Endothelial cell of umbilical vein (primary cell): ENCODE data around the gene KIR3DL1. TPM values are rescaled to one million over a fixed set of nuclear protein-coding genes. Genes with fewer than 3 reads are reported as not detected.

Experiments
- BruUV-seq: library from RNA; stranded (reverse); fragments of 400-500 nt; replicated peaks from 2 replicates; lab custom pipeline; 2021; lab: Mats Ljungman, UMichigan
- CTCF ChIA-PET: fragments of 300-600, 350-600 bp; sonication (Branson Sonifier 250); formaldehyde crosslinking; loops from one replicate; lab custom pipeline; 2021; ENCODE audit warnings: antibody characterized with exemption, inconsistent platforms; lab: Charles Lee
- POLR2A ChIA-PET: fragments of 300-600, 350-600 bp; sonication (Branson Sonifier 250); formaldehyde crosslinking; loops from one replicate; lab custom pipeline; 2021; ENCODE audit warnings: antibody characterized with exemption, inconsistent platforms; lab: Charles Lee
- DNase-seq: peaks from one replicate; pipeline ENCODE4 v3.0.0-alpha.2; 2011; ENCODE audit warnings: low read depth, low spot score
- FAIRE-seq: peaks from 2 replicates; lab custom pipeline; 2011; peaks lifted over from hg19 to GRCh38; lab: Jason Lieb, UNC
- H2AFZ ChIP-seq: 2 replicates; pipeline ENCODE4 v1.6.0; 2012; ENCODE audit warnings: low read depth, low read length, control low read depth, inconsistent platforms
- H3K27ac ChIP-seq: 2 replicates; pipeline ENCODE4 v1.5.1; 2011; ENCODE audit warnings: low read depth, mild to moderate bottlenecking, control low read depth, low read length, moderate library complexity; ENCODE audit not compliant: insufficient read depth
- H3K27me3 ChIP-seq, 2 experiments: 2 replicates each; pipeline versions ENCODE4 v1.6.0 to v1.6.1; 2011; ENCODE audit warnings: low read length in 2 of 2, mixed read lengths in 1 of 2; ENCODE audit not compliant: control insufficient read depth in 2 of 2, insufficient read depth in 2 of 2
- H3K36me3 ChIP-seq, 2 experiments: 2 replicates in 1 of 2; 3 replicates in 1 of 2; pipeline ENCODE4 v1.5.1; 2011; ENCODE audit warnings: low read length in 2 of 2, mild to moderate bottlenecking in 1 of 2, moderate library complexity in 1 of 2; ENCODE audit not compliant: control insufficient read depth in 2 of 2, insufficient read depth in 2 of 2; ENCODE audit errors: extremely low read depth in 1 of 2
- H3K4me1 ChIP-seq: 3 replicates; pipeline ENCODE4 v1.5.1; 2011; ENCODE audit warnings: mild to moderate bottlenecking, low read length; ENCODE audit not compliant: control insufficient read depth, insufficient read depth; ENCODE audit errors: extremely low read depth
- H3K4me2 ChIP-seq: 2 replicates; pipeline ENCODE4 v1.6.1; 2011; ENCODE audit warnings: low read length, control low read depth, mixed read lengths; ENCODE audit not compliant: insufficient read depth
- H3K4me3 ChIP-seq, 3 experiments: fragments of 200-600 bp in 1 of 3; sonication (generic), shearing (Covaris generic) in 1 of 3; replicated peaks in 1 of 3; 2 replicates each; pipeline ENCODE4 v1.5.1; 2011 to 2016; ENCODE audit warnings: control low read depth in 3 of 3, low read length in 3 of 3, mild to moderate bottlenecking in 2 of 3, inconsistent platforms in 1 of 3, low read depth in 1 of 3, moderate library complexity in 1 of 3; ENCODE audit not compliant: insufficient read depth in 1 of 3
- H3K79me2 ChIP-seq: 2 replicates; pipeline ENCODE4 v1.6.0; 2012; ENCODE audit warnings: low read length, inconsistent platforms; ENCODE audit not compliant: control insufficient read depth, insufficient read depth
- H3K9ac ChIP-seq: replicated peaks from 2 replicates; pipeline ENCODE3; 2011; ENCODE audit warnings: low read length, control low read depth; ENCODE audit not compliant: insufficient read depth; ENCODE audit errors: extremely low read depth
- H3K9me1 ChIP-seq: replicated peaks from 3 replicates; pipeline ENCODE4 v1.6.0; 2011; ENCODE audit warnings: mild to moderate bottlenecking, low read length; ENCODE audit not compliant: control insufficient read depth, insufficient read depth; ENCODE audit errors: extremely low read depth
- H3K9me3 ChIP-seq: replicated peaks from 2 replicates; pipeline ENCODE4 v1.5.1; 2012; ENCODE audit warnings: low read length, inconsistent platforms; ENCODE audit not compliant: control insufficient read depth, insufficient read depth
- H4K20me1 ChIP-seq: replicated peaks from 2 replicates; pipeline ENCODE3; 2011; ENCODE audit warnings: mild to moderate bottlenecking, low read length; ENCODE audit not compliant: control insufficient read depth, insufficient read depth; ENCODE audit errors: extremely low read depth
- CTCF ChIP-seq, 2 donors: IDR thresholded peaks; 1 replicate in 1 of 2; 2 replicates in 1 of 2; pipeline ENCODE4 v1.5.1; 2011; ENCODE audit warnings: low read length in 2 of 2, mild to moderate bottlenecking in 2 of 2, moderate library complexity in 2 of 2, control low read depth in 1 of 2, inconsistent platforms in 1 of 2, low read depth in 1 of 2; ENCODE audit not compliant: insufficient read depth in 1 of 2; ENCODE audit errors: extremely low read depth in 1 of 2
- EZH2 ChIP-seq: IDR thresholded peaks from 2 replicates; pipeline ENCODE4 v1.6.1; 2012; ENCODE audit warnings: borderline replicate concordance, low read depth, mild to moderate bottlenecking, moderate library complexity, low read length, inconsistent platforms; ENCODE audit not compliant: severe bottlenecking
- FOS ChIP-seq: IDR thresholded peaks from 2 replicates; pipeline ENCODE4 v1.6.1; 2011; ENCODE audit warnings: mild to moderate bottlenecking, low read length, moderate library complexity, borderline replicate concordance; ENCODE audit not compliant: insufficient read depth
- GATA2 ChIP-seq: IDR thresholded peaks from 2 replicates; pipeline ENCODE4 v1.7.0; 2011; ENCODE audit warnings: low read depth, mild to moderate bottlenecking, moderate library complexity, mixed read lengths, low read length; ENCODE audit not compliant: insufficient read length, insufficient read depth
- MAX ChIP-seq: IDR thresholded peaks from 2 replicates; pipeline ENCODE4 v1.6.1; 2011; ENCODE audit not compliant: insufficient read depth, insufficient read length
- MYC ChIP-seq: IDR thresholded peaks from one replicate; pipeline ENCODE4 v1.6.1; 2011; ENCODE audit warnings: mild to moderate bottlenecking, low read depth, low read length
- POLR2A ChIP-seq: IDR thresholded peaks from 2 replicates; pipeline ENCODE4 v1.6.1; 2012; ENCODE audit warnings: low read depth, mild to moderate bottlenecking, control low read depth, low read length
- dilution Hi-C: fragments of 300-500 bp; cut with MboI; formaldehyde crosslinking; loops from one replicate; pipeline ENCODE4 v1.15.0; 2019; ENCODE audit warnings: low sequenced_read_pairs; ENCODE audit not compliant: extremely low pct_ligation_motif_present
- intact Hi-C: fragments of 100-400 bp; cut with micrococcal nuclease; formaldehyde crosslinking; loops from one replicate; pipeline ENCODE4 v1.10.0; 2022
- polyA plus RNA-seq, 4 experiments: library from polyadenylated mRNA; depleted of rRNA in 3 of 4; stranded (reverse) in 3 of 4; unstranded in 1 of 4; fragments of >200 nt; gene quantifications; 2 replicates each; pipeline versions ENCODE4 v1.2.1 to v1.2.3, GENCODE V29; 2011 to 2012; ENCODE audit warnings: missing spikeins in 1 of 4
- small RNA-seq: library from RNA; depleted of rRNA; stranded (forward); fragments of <200 nt; gene quantifications from one replicate; pipeline ENCODE3, GENCODE V24; 2012; ENCODE audit warnings: low replicate concordance, low read depth; ENCODE audit not compliant: insufficient read depth, insufficient read length
- total RNA-seq: library from RNA; stranded (reverse); gene quantifications from 2 replicates; pipeline ENCODE4 v1.2.3, GENCODE V29; 2021

Gene KIR3DL1
- total and polyA plus RNA-seq, 2 donors (not counting 3 experiments of a cell fraction or from before 2014, with no cell fraction given) = not detected

- H3K9ac ChIP-seq = no peak overlapping the region
- no peak for TF ChIP-seq CTCF (IDR thresholded peaks at IDR 0.05; ENCODE audit: extremely low read depth in 1 of 2, insufficient read depth in 1 of 2, low read depth in 1 of 2, low read length in 2 of 2)
- no peak for TF ChIP-seq MYC
- TF ChIP-seq POLR2A = no peak
- no peak for TF ChIP-seq GATA2
- TF ChIP-seq MAX = no peak
- no peak for TF ChIP-seq FOS
- no peak for TF ChIP-seq EZH2
- H4K20me1 ChIP-seq = no peaks in the 10 kb centered on the region
- FAIRE-seq (no peak), DNase-seq (no peak)
- no peak overlapping the region for H3K4me3 ChIP-seq
- no peak overlapping the region for H3K27ac ChIP-seq
- CTCF ChIA-PET = no interaction called here
- dilution Hi-C loops (no loop called here), intact Hi-C loops (no loop called here)
- H3K36me3 ChIP-seq = no peaks in the 10 kb centered on the region
- no peaks in the 10 kb centered on the region for H3K9me3 ChIP-seq
- no peak overlapping the region for H3K4me2 ChIP-seq
- H2AFZ ChIP-seq = no peak overlapping the region
- no peaks in the 10 kb centered on the region for H3K79me2 ChIP-seq
- no peaks in the 10 kb centered on the region for H3K4me1 ChIP-seq
- H3K9me1 ChIP-seq = no peaks in the 10 kb centered on the region
- H3K27me3 ChIP-seq = no peaks in the 10 kb centered on the region
- POLR2A ChIA-PET = no interaction called here
- BruUV-seq = no TSS peak
These were observed 61.2 kb downstream of the KIR3DL1 start for GRCh38 chr19:54877471-54877870.

Small RNAs within 50 kb of the gene (small RNA-seq; reads per million reads assigned to genes)
- gene KIR3DP1 (not detected), gene RNU6-222P (0.66 reads per million)

Other genes starting within 250 kb of the KIR3DL1 start
- gene LILRA2, start 242.7 kb upstream of the KIR3DL1 start, total RNA-seq = not detected in 2 replicates
- not detected in 2 replicates for gene LILRA2, start 242.7 kb upstream of the KIR3DL1 start, polyA plus RNA-seq
- gene LILRA1, start 222.8 kb upstream of the KIR3DL1 start, total RNA-seq = not detected in 2 replicates
- not detected in 2 replicates for gene LILRA1, start 222.8 kb upstream of the KIR3DL1 start, polyA plus RNA-seq
- gene LILRB1, start 186.0 kb upstream of the KIR3DL1 start, total RNA-seq = not detected in 2 replicates
- gene LILRB1, start 186.0 kb upstream of the KIR3DL1 start, polyA plus RNA-seq = not detected in 2 replicates
- not detected in 2 replicates for gene LILRB4, start 153.5 kb upstream of the KIR3DL1 start, total RNA-seq
- not detected in 2 replicates for gene LILRB4, start 153.5 kb upstream of the KIR3DL1 start, polyA plus RNA-seq
- gene KIR3DL3, start 92.0 kb upstream of the KIR3DL1 start, total RNA-seq = not detected in 2 replicates
- not detected in 2 replicates for gene KIR3DL3, start 92.0 kb upstream of the KIR3DL1 start, polyA plus RNA-seq
- not detected in 2 replicates for gene KIR2DL3, start 78.0 kb upstream of the KIR3DL1 start, total RNA-seq
- gene KIR2DL3, start 78.0 kb upstream of the KIR3DL1 start, polyA plus RNA-seq = not detected in 2 replicates
- not detected in 2 replicates for gene KIR2DL1, start 46.7 kb upstream of the KIR3DL1 start, total RNA-seq
- gene KIR2DL1, start 46.7 kb upstream of the KIR3DL1 start, polyA plus RNA-seq = not detected in 2 replicates
- not detected in 2 replicates for gene KIR2DL4, start 12.9 kb upstream of the KIR3DL1 start, total RNA-seq
- gene KIR2DL4, start 12.9 kb upstream of the KIR3DL1 start, polyA plus RNA-seq = not detected in 2 replicates
- not detected in 2 replicates for gene KIR2DS4, start 16.2 kb downstream of the KIR3DL1 start, total RNA-seq
- gene KIR2DS4, start 16.2 kb downstream of the KIR3DL1 start, polyA plus RNA-seq = not detected in 2 replicates
- not detected in 2 replicates for gene KIR3DL2, start 34.0 kb downstream of the KIR3DL1 start, total RNA-seq
- not detected in 2 replicates for gene KIR3DL2, start 34.0 kb downstream of the KIR3DL1 start, polyA plus RNA-seq
- gene FCAR, start 57.8 kb downstream of the KIR3DL1 start, total RNA-seq = not detected in 2 replicates
- gene FCAR, start 57.8 kb downstream of the KIR3DL1 start, polyA plus RNA-seq = not detected in 2 replicates
- gene NCR1, start 89.7 kb downstream of the KIR3DL1 start, total RNA-seq = 0.44 TPM in 1 of 2 replicates, not detected in the other
- gene NCR1, start 89.7 kb downstream of the KIR3DL1 start, polyA plus RNA-seq = 0.22 and 0.76 TPM in 2 replicates
- gene NLRP7, start 131.1 kb downstream of the KIR3DL1 start, total RNA-seq = not detected in 2 replicates
- gene NLRP7, start 131.1 kb downstream of the KIR3DL1 start, polyA plus RNA-seq = not detected in 2 replicates
- gene NLRP2, start 149.9 kb downstream of the KIR3DL1 start, total RNA-seq = 7.2 and 12.6 TPM in 2 replicates
- 4.3 and 5.9 TPM in 2 replicates for gene NLRP2, start 149.9 kb downstream of the KIR3DL1 start, polyA plus RNA-seq
- gene GP6, start 221.8 kb downstream of the KIR3DL1 start, total RNA-seq = 0.27 and 0.28 TPM in 2 replicates
- 0.11 and 0.21 TPM in 2 replicates for gene GP6, start 221.8 kb downstream of the KIR3DL1 start, polyA plus RNA-seq
- 14.0 and 19.6 TPM in 2 replicates for gene RDH13, start 246.7 kb downstream of the KIR3DL1 start, total RNA-seq
- gene RDH13, start 246.7 kb downstream of the KIR3DL1 start, polyA plus RNA-seq = 8.7 and 9.5 TPM in 2 replicates